Tibial nerve (tissue), 4 donors: ENCODE measurements around the gene GPX4. TPM values are rescaled to one million over a fixed set of nuclear protein-coding genes. Genes with fewer than 3 reads are reported as not detected.

ENCODE experiments used
- DNase-seq, 2 donors: peaks; one replicate each; pipeline ENCODE4 v3.0.0-alpha.2; 2019; ENCODE audit warnings: low spot score in 2 of 2
- H3K27ac ChIP-seq, 4 donors: fragments of 200-600 bp; sonication (generic) in 3 of 4; one replicate each; pipeline ENCODE4 v1.5.1; 2017 to 2019; ENCODE audit warnings: mild to moderate bottlenecking in 1 of 4
- H3K27me3 ChIP-seq, 2 donors: fragments of 200-600 bp; sonication (generic) in 1 of 2; one replicate each; pipeline versions ENCODE4 v1.5.1 to v1.6.0; 2017 to 2019
- H3K36me3 ChIP-seq, 3 donors: fragments of 200-600 bp; sonication (generic); one replicate each; pipeline ENCODE4 v1.5.1; 2018 to 2019
- H3K4me1 ChIP-seq, 4 donors: fragments of 200-600 bp; sonication (generic) in 3 of 4; one replicate each; pipeline ENCODE4 v1.5.1; 2017 to 2019
- H3K4me3 ChIP-seq, 4 donors: fragments of 200-600 bp; sonication (generic) in 3 of 4; one replicate each; pipeline ENCODE4 v1.5.1; 2017 to 2019; ENCODE audit warnings: mild to moderate bottlenecking in 1 of 4, moderate library complexity in 1 of 4
- H3K9me3 ChIP-seq, 4 donors: fragments of 200-600 bp; sonication (generic) in 3 of 4; one replicate each; pipeline ENCODE4 v1.5.1; 2017 to 2019
- EP300 ChIP-seq, 2 donors: sonication (generic); formaldehyde crosslinking; IDR thresholded peaks; one replicate each; pipeline ENCODE4 v1.6.1; 2017; ENCODE audit warnings: antibody characterized with exemption in 2 of 2, mild to moderate bottlenecking in 1 of 2
- POLR2A ChIP-seq, 2 donors: fragments of 450-650 bp; IDR thresholded peaks; one replicate each; pipeline ENCODE4 v1.6.1; 2017; ENCODE audit warnings: antibody characterized with exemption in 2 of 2, mild to moderate bottlenecking in 2 of 2, moderate library complexity in 2 of 2
- WGBS, 2 donors: methylation state at CpG; one replicate each; pipeline ENCODE4 v1.1.5; 2018; 5-methylcytosine and 5-hydroxymethylcytosine counted together
- total RNA-seq, 4 donors: library from RNA; depleted of rRNA; stranded (reverse); fragments of >200 nt; gene quantifications; one replicate each; pipeline ENCODE4 v1.1.0, GENCODE V29; 2016
- TF ChIP-seq, protein P1 (sequence below), 5 experiments: fragments of 200-600 bp in 3 of 5; fragments of 450-650 bp in 2 of 5; sonication (generic) in 3 of 5; IDR thresholded peaks; one replicate each; pipeline ENCODE4 v1.5.1; 2016 to 2019; ENCODE audit warnings: antibody characterized with exemption in 5 of 5, mild to moderate bottlenecking in 3 of 5, moderate library complexity in 2 of 5

Gene GPX4
- total RNA-seq, 4 donors from 2014 or later, result 337 to 518 (median 493) TPM

DNA sequence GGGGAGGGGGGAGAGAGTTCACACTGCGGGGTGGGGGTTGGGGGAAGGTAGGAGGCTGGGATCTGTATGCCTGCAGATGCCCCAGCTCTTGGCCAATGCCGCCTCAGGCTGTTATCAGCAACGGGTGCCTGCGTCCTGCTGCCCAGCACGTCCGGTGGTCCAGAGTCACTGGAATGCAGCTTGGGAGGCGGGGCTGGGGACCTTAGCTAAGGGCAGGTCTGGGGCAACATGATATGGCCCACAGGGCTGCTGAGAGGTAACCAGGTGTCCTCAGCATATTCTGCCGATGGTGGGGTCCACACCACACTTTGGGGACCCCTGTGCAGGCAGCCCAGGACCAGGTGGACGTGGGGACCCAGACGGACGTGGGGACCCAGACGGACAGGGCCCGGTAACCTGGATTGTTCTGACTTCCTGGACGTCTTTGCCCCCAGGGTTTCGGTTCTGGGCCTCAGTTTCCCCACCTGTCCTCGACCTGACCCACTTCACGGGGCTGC is 37.5 kb upstream of the GPX4 start:
- Histone ChIP-seq H3K27me3 (peaks cover 2 to 59% of the 10 kb centered on the region in 2 donors), H3K9me3 (peaks cover 0 to 4% (median 0%) of the 10 kb centered on the region in 4 donors), H3K4me3 (peak overlapping the region in 2 of 4 donors; percentile 47 to 55), H3K27ac (peak overlapping the region in 1 of 4 donors; percentile 87), H3K36me3 (no peaks in the 10 kb centered on the region), H3K4me1 (peaks cover 0 to 60% (median 19%) of the 10 kb centered on the region in 4 donors)
- TF ChIP-seq POLR2A (IDR thresholded peaks at IDR 0.05), result no peak
- TF ChIP-seq, protein P1, sequence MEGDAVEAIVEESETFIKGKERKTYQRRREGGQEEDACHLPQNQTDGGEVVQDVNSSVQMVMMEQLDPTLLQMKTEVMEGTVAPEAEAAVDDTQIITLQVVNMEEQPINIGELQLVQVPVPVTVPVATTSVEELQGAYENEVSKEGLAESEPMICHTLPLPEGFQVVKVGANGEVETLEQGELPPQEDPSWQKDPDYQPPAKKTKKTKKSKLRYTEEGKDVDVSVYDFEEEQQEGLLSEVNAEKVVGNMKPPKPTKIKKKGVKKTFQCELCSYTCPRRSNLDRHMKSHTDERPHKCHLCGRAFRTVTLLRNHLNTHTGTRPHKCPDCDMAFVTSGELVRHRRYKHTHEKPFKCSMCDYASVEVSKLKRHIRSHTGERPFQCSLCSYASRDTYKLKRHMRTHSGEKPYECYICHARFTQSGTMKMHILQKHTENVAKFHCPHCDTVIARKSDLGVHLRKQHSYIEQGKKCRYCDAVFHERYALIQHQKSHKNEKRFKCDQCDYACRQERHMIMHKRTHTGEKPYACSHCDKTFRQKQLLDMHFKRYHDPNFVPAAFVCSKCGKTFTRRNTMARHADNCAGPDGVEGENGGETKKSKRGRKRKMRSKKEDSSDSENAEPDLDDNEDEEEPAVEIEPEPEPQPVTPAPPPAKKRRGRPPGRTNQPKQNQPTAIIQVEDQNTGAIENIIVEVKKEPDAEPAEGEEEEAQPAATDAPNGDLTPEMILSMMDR (IDR thresholded peaks at IDR 0.05), result no peak
- TF ChIP-seq EP300 (IDR thresholded peaks at IDR 0.05), result no peak
- DNase-seq, result no peak
- WGBS, 2 donors, result 34 to 49% methylated on average over 15 to 17 of the region's 17 CpGs

DNA sequence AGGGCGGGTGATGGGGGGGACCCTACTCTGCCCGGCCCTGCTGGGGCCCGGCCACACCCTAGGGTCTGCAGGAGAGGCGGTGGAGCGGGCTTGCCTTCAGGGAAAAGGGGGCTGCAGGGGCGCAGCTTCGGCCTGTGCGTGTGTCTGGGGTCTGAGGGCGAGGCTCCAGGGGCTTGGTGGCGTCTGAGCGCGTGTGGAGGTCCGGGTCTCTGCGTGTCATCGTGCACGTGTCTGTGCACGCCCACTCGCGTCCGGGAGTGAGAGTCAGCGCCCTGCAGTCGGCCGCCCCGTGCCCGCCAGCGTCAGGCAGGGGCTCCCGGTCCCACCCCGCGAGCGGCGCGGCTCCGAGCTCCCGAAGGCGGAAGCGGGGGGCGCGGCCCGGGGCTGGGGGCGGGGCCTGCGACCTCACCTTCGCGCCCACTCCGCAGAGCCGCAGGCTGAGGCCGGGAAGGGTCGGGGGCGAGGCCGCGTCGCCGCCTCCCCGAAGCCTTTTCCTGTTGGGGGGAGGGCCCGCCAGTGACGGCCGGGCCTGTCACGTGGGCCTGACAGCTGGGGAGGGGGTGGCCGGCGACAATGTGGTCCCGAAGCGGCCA is 37.0 kb upstream of the GPX4 start, which contains the start of gene ARHGAP45:
Gene ARHGAP45, plus strand, starts transcription at position 420 of the 593 bp plus-strand sequence. CDS start 239 bp downstream, outside the sequence.
- Histone ChIP-seq H3K36me3 (no peaks in the 10 kb centered on the region), H3K4me3 (peak within 1 kb of the TSS; percentile 25 to 55 (median 42)), H3K4me1 (peaks cover 0 to 65% (median 23%) of the 10 kb centered on the region in 4 donors), H3K9me3 (peaks cover 0 to 4% (median 0%) of the 10 kb centered on the region in 4 donors), H3K27ac (peak within 1 kb of the TSS; percentile 5 to 87 (median 48)), H3K27me3 (peaks cover 2 to 64% of the 10 kb centered on the region in 2 donors)
- TF ChIP-seq POLR2A (IDR thresholded peaks at IDR 0.05), result peak in 1 of 2 donors; percentile 10
- TF ChIP-seq EP300 (IDR thresholded peaks at IDR 0.05), result no peak
- DNase-seq, result no peak
- 3 to 6% methylated on average over 14 to 15 of the region's 61 CpGs for whole genome bisulfite sequencing, 2 donors

DNA sequence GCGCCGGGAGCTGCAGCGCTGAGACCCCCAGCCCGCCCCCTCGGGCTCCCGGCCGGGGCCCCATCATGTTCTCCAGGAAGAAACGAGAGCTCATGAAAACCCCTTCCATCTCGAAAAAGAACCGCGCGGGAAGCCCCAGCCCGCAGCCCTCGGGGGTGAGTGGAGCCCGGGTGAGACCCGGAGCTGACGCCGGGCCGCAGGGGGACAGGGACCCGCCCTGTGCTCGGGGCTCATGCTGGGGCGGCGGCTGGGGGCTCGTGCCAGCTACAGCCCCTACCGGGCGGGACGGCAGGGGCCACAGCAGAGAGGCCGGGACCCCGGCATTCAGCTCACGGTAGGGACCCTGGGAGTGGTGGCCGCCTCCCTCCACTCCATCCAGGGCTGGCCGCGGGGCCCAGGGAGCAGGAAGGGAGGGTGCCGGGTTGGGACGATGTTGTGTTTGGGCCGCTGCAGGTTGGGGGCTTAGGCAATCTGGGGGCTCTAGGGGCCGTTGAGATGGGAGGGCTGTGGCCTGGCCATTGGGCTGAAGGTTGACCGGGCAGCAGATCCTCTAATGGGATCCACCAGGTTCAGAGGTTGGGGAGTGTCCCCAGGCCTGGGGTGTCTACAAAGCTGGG is 36.3 kb upstream of the GPX4 start:
- no peak for TF ChIP-seq EP300 (IDR thresholded peaks at IDR 0.05)
- no peak for TF ChIP-seq POLR2A (IDR thresholded peaks at IDR 0.05)
- TF ChIP-seq, protein P1 (IDR thresholded peaks at IDR 0.05), result no peak
- no peaks in the 10 kb centered on the region for H3K9me3 ChIP-seq
- 4 to 5% methylated on average over 27 to 29 of the region's 38 CpGs for WGBS, 2 donors
- peak overlapping the region; percentile 25 to 55 (median 42) for H3K4me3 ChIP-seq
- peak overlapping the region; percentile 5 to 87 (median 48) for H3K27ac ChIP-seq
- H3K27me3 ChIP-seq, result peaks cover 2 to 70% of the 10 kb centered on the region in 2 donors
- no peaks in the 10 kb centered on the region for H3K36me3 ChIP-seq
- H3K4me1 ChIP-seq, result peaks cover 0 to 69% (median 25%) of the 10 kb centered on the region in 4 donors
- no peak for DNase-seq

DNA sequence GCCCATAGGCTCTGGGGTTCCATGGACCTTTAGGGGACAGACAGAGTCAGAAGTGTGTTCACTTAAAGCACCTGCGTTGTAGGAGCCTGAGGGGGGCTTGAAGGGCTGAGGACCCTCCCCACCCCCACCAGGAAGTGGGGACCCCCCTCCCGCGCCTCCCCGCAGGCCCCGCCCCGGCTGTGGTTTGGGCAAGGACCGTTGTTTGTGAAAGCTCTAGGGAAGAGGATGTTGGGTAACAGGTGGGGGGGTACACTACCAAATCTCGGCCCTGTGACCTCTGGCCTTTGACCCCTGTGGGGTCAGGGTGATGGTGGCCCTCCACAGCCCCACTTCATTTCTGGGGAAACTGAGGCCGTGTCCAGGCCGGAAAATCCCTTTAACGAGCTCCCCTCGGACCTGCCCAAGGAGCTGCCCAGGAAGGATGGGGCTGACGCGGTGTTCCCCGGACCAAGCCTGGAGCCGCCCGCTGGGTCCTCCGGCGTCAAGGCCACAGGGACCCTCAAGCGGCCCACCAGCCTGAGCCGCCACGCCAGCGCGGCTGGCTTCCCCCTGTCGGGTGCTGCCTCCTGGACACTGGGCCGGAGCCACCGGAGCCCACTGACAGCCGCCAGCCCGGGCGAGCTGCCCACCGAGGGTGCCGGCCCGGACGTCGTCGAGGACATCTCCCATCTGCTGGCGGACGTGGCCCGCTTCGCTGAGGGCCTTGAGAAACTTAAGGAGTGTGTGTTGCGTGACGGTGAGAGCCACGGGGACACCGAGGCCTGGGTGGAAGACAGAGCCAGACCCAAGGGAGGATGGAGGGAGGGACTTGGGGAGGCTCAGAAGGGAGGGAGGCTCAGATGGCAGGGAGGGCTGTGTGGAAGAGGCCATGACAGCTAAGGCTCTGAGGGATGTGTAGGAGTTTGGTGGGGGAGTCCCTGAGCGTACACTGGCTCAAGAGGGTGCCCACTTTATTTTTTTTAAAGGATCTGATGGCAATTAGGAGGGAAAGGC is 35.5 kb upstream of the GPX4 start:
- Histone ChIP-seq H3K36me3 (no peaks in the 10 kb centered on the region), H3K4me1 (peaks cover 0 to 69% (median 25%) of the 10 kb centered on the region in 4 donors), H3K9me3 (no peaks in the 10 kb centered on the region), H3K27ac (peak overlapping the region in 2 of 4 donors; percentile 65 to 87), H3K4me3 (peak overlapping the region; percentile 25 to 55 (median 42)), H3K27me3 (peaks cover 2 to 75% of the 10 kb centered on the region in 2 donors)
- peak in 1 of 2 donors; percentile 48 for DNase-seq
- TF ChIP-seq, protein P1 (IDR thresholded peaks at IDR 0.05), result no peak
- TF ChIP-seq POLR2A (IDR thresholded peaks at IDR 0.05) (no peak), EP300 (IDR thresholded peaks at IDR 0.05) (peak in 1 of 2 donors; percentile 26)
- WGBS, 2 donors, result 65 to 73% methylated on average over 24 to 27 of the region's 45 CpGs
